ENCODE results near the gene WDR76. TPM values are rescaled to one million over a fixed set of nuclear protein-coding genes. Genes with fewer than 3 reads are reported as not detected.
"Not testable (repeated sequence)": the region's sequence is repeated elsewhere in the genome, so short reads cannot be mapped to it uniquely, and the experiment has no call there.

The WDR76 gene
- total RNA-seq, 1 donor from 2014 or later = 6.2 TPM

GRCh38 chr15:43828061-43828657, 1.4 kb downstream of the WDR76 start:
- Histone ChIP-seq H3K27ac (no peak overlapping the region), H3K9me3 (no peaks in the 10 kb centered on the region), H3K4me1 (peaks cover 25% of the 10 kb centered on the region), H3K4me3 (peak overlapping the region; percentile 71), H3K36me3 (no peaks in the 10 kb centered on the region), H3K27me3 (no peaks in the 10 kb centered on the region)
- no peak for TF ChIP-seq CTCF (IDR thresholded peaks at IDR 0.05)
- DNase-seq (no peak), ATAC-seq (no peak)
- intact Hi-C loops (cut with DNase I) = no loop called here

- H3K4me3 ChIP-seq; H3K9me3 ChIP-seq; intact Hi-C loops (cut with DNase I); DNase-seq; H3K27ac ChIP-seq; ATAC-seq; H3K36me3 ChIP-seq; H3K27me3 ChIP-seq: not testable (repeated sequence)
- H3K4me1 ChIP-seq = peaks cover 17% of the 10 kb centered on the region
These were observed 3.2 kb downstream of the WDR76 start for GRCh38 chr15:43829951-43830540.

- intact Hi-C loops (cut with DNase I); ATAC-seq; H3K27ac ChIP-seq; H3K36me3 ChIP-seq; DNase-seq; H3K4me3 ChIP-seq; H3K9me3 ChIP-seq; H3K27me3 ChIP-seq: not testable (repeated sequence)
- H3K4me1 ChIP-seq = peaks cover 17% of the 10 kb centered on the region
These were observed 4.0 kb downstream of the WDR76 start for GRCh38 chr15:43830691-43831275.

GRCh38 chr15:43831519-43832052, 4.8 kb downstream of the WDR76 start:
- H3K27ac ChIP-seq; DNase-seq; H3K36me3 ChIP-seq; H3K27me3 ChIP-seq; intact Hi-C loops (cut with DNase I); ATAC-seq; H3K9me3 ChIP-seq; H3K4me3 ChIP-seq: not testable (repeated sequence)
- peaks cover 13% of the 10 kb centered on the region for H3K4me1 ChIP-seq

- H3K4me3 ChIP-seq; DNase-seq; H3K36me3 ChIP-seq; ATAC-seq; H3K27ac ChIP-seq; intact Hi-C loops (cut with DNase I); H3K4me1 ChIP-seq; H3K9me3 ChIP-seq; H3K27me3 ChIP-seq: not testable (repeated sequence)
These were observed 5.7 kb downstream of the WDR76 start for GRCh38 chr15:43832485-43832884.

- no peak overlapping the region for H3K27ac ChIP-seq
- no peaks in the 10 kb centered on the region for H3K36me3 ChIP-seq
- H3K9me3 ChIP-seq = no peaks in the 10 kb centered on the region
- no peak overlapping the region for H3K4me3 ChIP-seq
- no peaks in the 10 kb centered on the region for H3K27me3 ChIP-seq
- H3K4me1 ChIP-seq = no peaks in the 10 kb centered on the region
- TF ChIP-seq CTCF (IDR thresholded peaks at IDR 0.05) = no peak
- intact Hi-C loops (cut with DNase I) = no loop called here
- no peak for ATAC-seq
- DNase-seq = no peak
These were observed 18.6 kb downstream of the WDR76 start for GRCh38 chr15:43845421-43845820.

- no peaks in the 10 kb centered on the region for H3K9me3 ChIP-seq
- no peak overlapping the region for H3K27ac ChIP-seq
- no peaks in the 10 kb centered on the region for H3K4me1 ChIP-seq
- H3K36me3 ChIP-seq = no peaks in the 10 kb centered on the region
- H3K27me3 ChIP-seq = no peaks in the 10 kb centered on the region
- no peak for TF ChIP-seq CTCF (IDR thresholded peaks at IDR 0.05)
- ATAC-seq (no peak), DNase-seq (no peak)
- no peak overlapping the region for H3K4me3 ChIP-seq
- intact Hi-C loops (cut with DNase I) = no loop called here
These were observed 24.4 kb downstream of the WDR76 start for GRCh38 chr15:43851251-43851650.

All from upper lobe of right lung (tissue), 1 donor.